ENCODE data around the gene NUTM2D.
"Not testable (repeated sequence)": the region's sequence is repeated elsewhere in the genome, so short reads cannot be mapped to it uniquely, and the experiment has no call there.

- not testable (repeated sequence) for TF ChIP-seq CTCF (conservative IDR thresholded peaks at IDR 0.05; ENCODE audit: low read depth, low read length); POLR2A (IDR thresholded peaks at IDR 0.05; ENCODE audit: low read depth, low read length); RCOR1 (IDR thresholded peaks at IDR 0.05; ENCODE audit: insufficient replicate concordance, low read length); RFX5 (IDR thresholded peaks at IDR 0.05; ENCODE audit: low read depth, low read length); RAD21 (IDR thresholded peaks at IDR 0.05; ENCODE audit: low read length); FOS (IDR thresholded peaks at IDR 0.05; ENCODE audit: low read depth, low read length); CEBPB (IDR thresholded peaks at IDR 0.05; ENCODE audit: low read depth, low read length); MAFK (IDR thresholded peaks at IDR 0.05; ENCODE audit: low read depth, low read length); USF2 (IDR thresholded peaks at IDR 0.05; ENCODE audit: low read depth, low read length); ELK1 (IDR thresholded peaks at IDR 0.05; ENCODE audit: borderline replicate concordance, low read depth, low read length); SMC3 (IDR thresholded peaks at IDR 0.05; ENCODE audit: low read depth, low read length); CHD1 (IDR thresholded peaks at IDR 0.05; ENCODE audit: low read depth, low read length); BHLHE40 (IDR thresholded peaks at IDR 0.05; ENCODE audit: low read depth, low read length); MAZ (IDR thresholded peaks at IDR 0.05; ENCODE audit: borderline replicate concordance, low read depth, low read length)
Observed at GRCh38 chr10:87391360-87391759, 33.8 kb downstream of the NUTM2D start.
